T-helper 1 cell treated with Interleukin-12 subunit alpha and Interleukin-12 subunit beta and Interleukin-4 antibody, amounts not matched to agents 30 ng/mL and 1 ng/mL, for 36 hours (primary cell): ENCODE data around the gene HSPA12A. TPM values are rescaled to one million over a fixed set of nuclear protein-coding genes. Genes with fewer than 3 reads are reported as not detected.

ENCODE experiments used
- intact Hi-C: fragments of 100-400 bp; cut with micrococcal nuclease; formaldehyde crosslinking; loops from one replicate; pipeline ENCODE4 v1.15.1; 2024
- total RNA-seq: library from RNA; stranded (reverse); gene quantifications from 2 replicates; pipeline ENCODE4 v1.2.3, GENCODE V29; 2022

The HSPA12A gene
- total RNA-seq, 1 donor from 2014 or later: 0.05 TPM

- intact Hi-C loops: no loop called here
Measured at GRCh38 chr10:116633216-116633600, 109.2 kb downstream of the HSPA12A start.

- intact Hi-C loops: no loop called here
Measured at GRCh38 chr10:116632596-116633215, 109.7 kb downstream of the HSPA12A start.

- intact Hi-C loops: no loop called here
Measured at GRCh38 chr10:116631871-116632295, 110.5 kb downstream of the HSPA12A start.

- intact Hi-C loops: no loop called here
Measured at GRCh38 chr10:116630020-116630419, 112.3 kb downstream of the HSPA12A start.

- intact Hi-C loops: no loop called here
Measured at GRCh38 chr10:116629340-116629739, 113.0 kb downstream of the HSPA12A start.

GRCh38 chr10:116627386-116627933, 114.9 kb downstream of the HSPA12A start:
- intact Hi-C loops: no loop called here

- intact Hi-C loops: no loop called here
Measured at GRCh38 chr10:116626815-116627214, 115.6 kb downstream of the HSPA12A start.

- intact Hi-C loops: no loop called here
Measured at GRCh38 chr10:116625845-116626244, 116.5 kb downstream of the HSPA12A start.

GRCh38 chr10:116621934-116622655, 120.3 kb downstream of the HSPA12A start:
- intact Hi-C loops: no loop called here

- intact Hi-C loops: no loop called here
Measured at GRCh38 chr10:116621476-116621875, 120.9 kb downstream of the HSPA12A start.

Other genes with a start within 250 kb of the HSPA12A start
- not detected in 2 replicates for gene PNLIP, start 196.6 kb downstream of the HSPA12A start, total RNA-seq
- gene PNLIPRP1, start 151.6 kb downstream of the HSPA12A start, total RNA-seq: not detected in 2 replicates
- gene PNLIPRP2, start 121.6 kb downstream of the HSPA12A start, total RNA-seq: not detected in 2 replicates
- gene ENO4, start 106.9 kb upstream of the HSPA12A start, total RNA-seq: not detected in 2 replicates